Midbrain (tissue), 1 donor: ENCODE results near the gene HIKESHI.
A peak's percentile ranks its signal among the peaks of the same experiment; 100 is the strongest.
"Not testable (repeated sequence)": the region's sequence is repeated elsewhere in the genome, so short reads cannot be mapped to it uniquely, and the experiment has no call there.

Experiments used
- DNase-seq: peaks from one replicate; lab custom pipeline; 2025; lab: John Stamatoyannopoulos, UW

Gene HIKESHI, protein sequence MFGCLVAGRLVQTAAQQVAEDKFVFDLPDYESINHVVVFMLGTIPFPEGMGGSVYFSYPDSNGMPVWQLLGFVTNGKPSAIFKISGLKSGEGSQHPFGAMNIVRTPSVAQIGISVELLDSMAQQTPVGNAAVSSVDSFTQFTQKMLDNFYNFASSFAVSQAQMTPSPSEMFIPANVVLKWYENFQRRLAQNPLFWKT

GRCh38 chr11:86302092-86302793, at the start of gene HIKESHI:
TSS of gene HIKESHI (plus strand) at chr11:86302240. CDS start at chr11:86302449, 209 bp downstream.
- DNase-seq, result peak; percentile 100

GRCh38 chr11:86255896-86256295, 46.1 kb upstream of the HIKESHI start:
- no peak for DNase-seq

GRCh38 chr11:86256608-86257007, 45.4 kb upstream of the HIKESHI start:
- no peak for DNase-seq

DNA sequence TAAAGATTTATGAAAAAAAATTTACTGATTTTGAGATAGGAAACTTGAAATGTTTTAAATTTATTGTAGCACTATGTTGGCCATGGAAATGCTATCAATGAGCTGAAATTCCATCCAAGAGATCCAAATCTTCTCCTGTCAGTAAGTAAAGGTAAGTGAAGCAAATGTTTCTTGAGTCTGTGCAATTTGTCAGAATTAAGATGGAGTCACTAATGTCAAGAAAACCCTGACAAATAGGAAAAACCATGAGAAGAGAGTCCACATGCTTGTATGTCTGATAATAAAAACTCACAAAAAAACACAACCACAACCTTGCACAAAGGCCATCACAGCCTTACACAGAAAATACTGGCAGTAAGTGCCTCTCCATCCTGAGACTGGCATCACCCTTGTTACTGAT, 44.6 kb upstream of the HIKESHI start:
- no peak for DNase-seq

DNA sequence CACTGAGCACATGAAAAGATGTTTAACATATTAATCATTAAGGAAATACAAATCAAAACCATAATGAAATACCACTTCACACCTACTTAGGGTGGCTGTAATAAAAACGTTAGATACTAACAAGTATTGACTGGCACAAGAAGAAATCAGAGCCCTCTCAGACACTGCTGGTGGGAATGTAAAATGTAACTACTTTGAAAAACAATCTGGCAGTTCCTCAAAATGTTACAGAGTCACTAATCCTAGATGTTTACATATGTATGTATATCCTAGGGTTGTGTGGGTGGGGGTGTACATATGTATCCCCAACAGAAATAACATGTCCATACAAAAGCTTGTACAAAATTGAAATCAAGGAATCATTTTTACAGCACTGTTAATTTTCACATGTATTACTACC, 42.3 kb upstream of the HIKESHI start:
- DNase-seq, result no peak

DNA sequence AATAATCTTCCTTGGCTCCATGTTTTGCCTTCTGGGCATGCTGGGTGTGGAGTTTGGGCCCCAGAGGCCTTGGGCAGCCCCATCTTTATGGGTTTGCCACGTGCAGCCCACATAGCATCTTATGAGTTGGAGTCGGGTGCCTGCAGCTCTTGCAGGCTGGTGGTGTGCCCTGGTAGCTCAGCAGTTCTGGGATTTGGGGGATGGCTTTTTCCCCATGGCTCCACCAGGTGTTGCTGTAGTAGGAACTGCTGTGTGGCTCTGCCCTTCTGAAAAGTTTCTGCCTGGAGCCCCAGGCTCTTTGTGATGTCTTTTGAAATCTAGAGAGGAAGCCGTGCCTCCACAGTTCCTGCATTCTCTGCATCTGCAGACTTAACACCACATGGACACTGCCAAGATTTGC, 40.7 kb upstream of the HIKESHI start:
- DNase-seq, result no peak

DNA sequence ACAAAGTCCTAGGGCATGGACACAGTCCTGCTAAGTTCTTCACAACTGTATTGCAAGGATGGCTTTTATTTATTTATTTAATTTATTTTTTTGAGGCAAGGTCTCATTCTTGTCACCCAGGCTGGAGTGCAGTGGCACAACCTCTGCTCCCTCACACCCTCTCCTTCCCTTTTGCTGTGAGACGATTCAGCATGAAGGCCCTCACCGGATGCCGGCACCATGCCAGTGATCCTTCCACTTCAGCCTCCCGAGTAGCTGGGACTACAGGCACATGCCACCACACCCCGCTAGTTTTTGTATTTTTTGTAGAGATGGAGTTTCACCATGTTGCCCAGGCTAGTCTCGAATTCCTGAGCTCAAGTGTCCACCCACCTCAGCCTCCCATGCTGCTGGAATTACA, 39.7 kb upstream of the HIKESHI start:
- no peak for DNase-seq

DNA sequence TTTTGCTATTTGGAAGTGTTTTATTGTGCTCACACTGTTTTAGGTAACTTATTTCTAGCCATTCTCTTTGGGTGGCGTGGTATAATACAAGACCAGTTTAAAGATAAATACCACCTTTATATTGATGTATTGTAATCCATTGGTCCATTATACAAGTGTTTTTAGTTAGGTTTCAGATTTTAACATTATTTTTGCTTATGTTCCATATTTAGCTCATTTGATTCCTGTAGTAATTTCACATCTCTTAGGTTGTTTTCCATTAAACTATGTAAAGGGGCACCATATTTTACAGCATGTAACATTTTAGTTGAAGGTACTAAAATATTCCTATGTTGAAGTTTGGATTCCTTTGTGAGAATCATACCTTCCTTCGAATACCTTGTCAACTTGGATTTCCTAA, 37.4 kb upstream of the HIKESHI start:
- DNase-seq, result no peak

DNA sequence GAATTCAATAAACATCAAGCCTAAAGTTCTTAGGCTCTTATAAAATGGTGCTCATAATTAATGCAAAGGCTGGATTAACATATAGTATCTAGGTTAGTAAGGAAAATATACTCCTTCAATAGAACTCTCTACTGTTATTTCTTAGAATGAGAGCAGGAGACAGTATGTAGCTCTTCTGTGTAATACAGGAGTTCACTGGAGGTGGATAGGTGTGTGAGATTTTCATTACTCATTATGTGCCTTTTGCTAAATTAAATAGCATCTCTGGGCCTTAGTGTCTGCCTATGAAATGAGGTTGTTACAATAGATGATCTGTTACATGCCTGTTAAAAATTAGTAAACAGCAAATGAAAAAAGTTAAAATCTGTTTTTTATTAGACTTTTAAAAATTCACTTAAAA, 36.8 kb upstream of the HIKESHI start:
- DNase-seq, result no peak

GRCh38 chr11:86269645-86270044, 32.4 kb upstream of the HIKESHI start:
- no peak for DNase-seq

DNA sequence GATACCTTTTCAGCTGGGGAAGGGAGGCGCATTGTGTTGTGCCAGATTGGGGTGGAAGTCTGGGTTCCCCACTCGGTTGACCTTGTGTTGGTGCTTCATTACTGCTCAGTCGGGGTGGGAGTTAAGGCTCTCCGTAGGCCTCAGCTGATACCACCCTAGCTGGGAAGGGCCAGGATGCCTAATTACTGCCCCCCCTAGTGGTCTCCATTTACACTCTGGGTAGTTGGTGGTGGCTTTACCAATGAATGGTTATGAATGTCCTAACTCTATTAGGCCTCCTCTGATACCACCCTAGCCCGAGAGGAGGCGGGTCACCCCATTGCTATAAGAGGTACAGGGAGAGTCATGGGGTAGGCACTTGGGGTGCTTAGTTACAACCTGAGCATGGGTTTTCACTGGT, 27.5 kb upstream of the HIKESHI start:
- DNase-seq, result no peak

DNA sequence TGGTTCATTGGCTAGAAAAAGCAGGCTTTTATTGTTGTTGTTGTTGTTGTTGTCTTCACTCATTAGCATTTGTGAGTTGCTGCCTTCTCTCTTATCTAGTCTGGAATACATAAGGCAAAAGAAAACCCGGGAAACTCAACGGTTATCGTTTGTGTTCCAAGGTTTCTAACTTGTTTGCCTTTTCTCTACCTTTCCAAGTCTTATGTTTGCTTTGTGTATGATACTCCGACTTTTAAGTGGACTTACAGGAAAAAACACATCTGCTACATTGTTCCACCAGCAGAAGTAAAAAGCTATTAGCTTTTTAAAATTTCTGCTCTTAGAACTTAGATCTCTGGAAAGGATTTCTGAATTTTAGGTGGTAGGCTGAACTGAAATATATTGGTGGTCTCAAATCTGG, 27.0 kb upstream of the HIKESHI start:
- DNase-seq, result no peak

GRCh38 chr11:86275493-86276370, 26.3 kb upstream of the HIKESHI start:
- DNase-seq, result no peak

DNA sequence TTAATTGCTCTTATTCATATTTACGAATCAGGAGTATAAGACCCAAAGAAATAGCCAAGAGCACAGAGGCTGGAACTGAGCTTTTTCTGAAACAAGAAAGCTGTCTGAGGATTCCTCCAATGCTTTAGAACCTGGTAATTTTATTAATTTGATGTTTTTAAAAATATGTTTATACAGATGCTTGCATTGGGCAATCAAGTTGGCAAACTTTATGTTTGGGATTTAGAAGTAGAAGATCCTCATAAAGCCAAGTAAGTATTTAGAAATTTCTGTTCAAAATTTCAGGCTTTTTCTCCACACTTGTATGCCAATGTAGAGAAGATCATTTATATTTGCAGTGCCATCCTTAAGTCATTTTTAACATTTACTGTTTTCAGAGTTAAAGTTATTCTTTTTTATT, 24.3 kb upstream of the HIKESHI start:
- DNase-seq, result no peak

GRCh38 chr11:86278226-86278625, 23.8 kb upstream of the HIKESHI start:
- DNase-seq, result no peak

GRCh38 chr11:86279747-86280146, 22.3 kb upstream of the HIKESHI start:
- DNase-seq, result no peak

- DNase-seq, result no peak
Observed at GRCh38 chr11:86287468-86287796, 14.6 kb upstream of the HIKESHI start.

- DNase-seq, result peak; percentile 9
Observed at GRCh38 chr11:86288776-86289507, 13.1 kb upstream of the HIKESHI start.

GRCh38 chr11:86289508-86290280, 12.3 kb upstream of the HIKESHI start:
- not testable (repeated sequence) for DNase-seq

GRCh38 chr11:86291466-86292262, 10.4 kb upstream of the HIKESHI start:
- DNase-seq, result peak; percentile 34
